Suppressor macrophage treated with lipopolysaccharide for 1 hour (primary cell): ENCODE results near the gene ZNF526.

Source experiments
- DNase-seq, 3 donors: peaks; one replicate each; pipeline ENCODE4 v3.0.0-alpha.2; 2020 to 2022

The ZNF526 gene

GRCh38 chr19:42219812-42220750, at the start of gene ZNF526:
TSS of gene ZNF526 (plus strand) at chr19:42220312. CDS start at chr19:42224404, 4,092 bp downstream.
- peak; percentile 99 for DNase-seq

- no peak for DNase-seq
Measured at GRCh38 chr19:42170715-42171114, 49.4 kb upstream of the ZNF526 start.

GRCh38 chr19:42172261-42172660, 47.9 kb upstream of the ZNF526 start:
- DNase-seq = no peak

- no peak for DNase-seq
Measured at GRCh38 chr19:42173695-42174094, 46.4 kb upstream of the ZNF526 start.

- DNase-seq = no peak
Measured at GRCh38 chr19:42174188-42174587, 45.9 kb upstream of the ZNF526 start.

GRCh38 chr19:42174958-42175734, 45.0 kb upstream of the ZNF526 start:
- no peak for DNase-seq

- peak in 2 of 3 donors; percentile 25 to 31 for DNase-seq
Measured at GRCh38 chr19:42175952-42176648, 44.0 kb upstream of the ZNF526 start.

- no peak for DNase-seq
Measured at GRCh38 chr19:42176649-42176989, 43.5 kb upstream of the ZNF526 start.

- peak; percentile 78 to 91 (median 83) for DNase-seq
Measured at GRCh38 chr19:42176990-42177685, 43.0 kb upstream of the ZNF526 start.

- DNase-seq = no peak
Measured at GRCh38 chr19:42177686-42178019, 42.5 kb upstream of the ZNF526 start.

- peak in 1 of 3 donors; percentile 39 for DNase-seq
Measured at GRCh38 chr19:42178791-42179674, 41.1 kb upstream of the ZNF526 start.

GRCh38 chr19:42184401-42184861, 35.7 kb upstream of the ZNF526 start:
- DNase-seq = peak; percentile 85 to 91 (median 87)

- peak in 2 of 3 donors; percentile 22 to 24 for DNase-seq
Measured at GRCh38 chr19:42185277-42185676, 34.8 kb upstream of the ZNF526 start.

GRCh38 chr19:42188665-42189064, 31.4 kb upstream of the ZNF526 start:
- DNase-seq = no peak

- DNase-seq = no peak
Measured at GRCh38 chr19:42189133-42189532, 31.0 kb upstream of the ZNF526 start.

GRCh38 chr19:42191330-42191729, 28.8 kb upstream of the ZNF526 start:
- no peak for DNase-seq

GRCh38 chr19:42191855-42192254, 28.3 kb upstream of the ZNF526 start:
- peak; percentile 56 to 72 (median 68) for DNase-seq

GRCh38 chr19:42193294-42193693, 26.8 kb upstream of the ZNF526 start:
- no peak for DNase-seq

- no peak for DNase-seq
Measured at GRCh38 chr19:42193706-42194105, 26.4 kb upstream of the ZNF526 start.

GRCh38 chr19:42196011-42197001, 23.8 kb upstream of the ZNF526 start:
- DNase-seq = no peak
